Skin epidermis (tissue), 12 donors: ENCODE results near the gene RSPH4A.
"Not testable (repeated sequence)": the region's sequence is repeated elsewhere in the genome, so short reads cannot be mapped to it uniquely, and the experiment has no call there.

Experiments
- H3K27ac ChIP-seq, 21 experiments: fragments of 200-600 bp; sonication (generic) in 11 of 21; one replicate each; pipeline ENCODE4 v1.5.0; 2020; ENCODE audit warnings: mild to moderate bottlenecking in 3 of 21, inconsistent platforms in 2 of 21, moderate library complexity in 2 of 21
- H3K4me3 ChIP-seq, 7 experiments: fragments of 200-600 bp; sonication (generic) in 2 of 7; one replicate each; pipeline ENCODE4 v1.5.0; 2020; ENCODE audit warnings: inconsistent platforms in 2 of 7, mild to moderate bottlenecking in 2 of 7, moderate library complexity in 1 of 7

RSPH4A gene

GRCh38 chr6:116615937-116616736, at the start of gene RSPH4A:
TSS of gene RSPH4A (plus strand) at chr6:116616479. CDS start at chr6:116616624, 145 bp downstream.
- peak within 1 kb of the TSS in 5 of 21 experiments; percentile 3 to 55 (median 34) for H3K27ac ChIP-seq
- peak within 1 kb of the TSS; percentile 31 to 51 (median 40) for H3K4me3 ChIP-seq

GRCh38 chr6:116568111-116568510, 48.2 kb upstream of the RSPH4A start:
- no peak overlapping the region for H3K4me3 ChIP-seq
- H3K27ac ChIP-seq = no peak overlapping the region

- no peak overlapping the region for H3K27ac ChIP-seq
Observed at GRCh38 chr6:116568821-116569755, 47.2 kb upstream of the RSPH4A start.

GRCh38 chr6:116570856-116571682, 45.2 kb upstream of the RSPH4A start, which contains the start of gene RWDD1:
TSS of gene RWDD1 (plus strand) at chr6:116571504. CDS start at chr6:116571583, 79 bp downstream.
- Histone ChIP-seq H3K27ac (peak within 1 kb of the TSS; percentile 71 to 96 (median 93)), H3K4me3 (peak within 1 kb of the TSS; percentile 77 to 93 (median 85))

More at GRCh38 chr6:116568821-116569755, 47.2 kb upstream of the RSPH4A start:
- H3K4me3 ChIP-seq = no peak overlapping the region

- peak overlapping the region; percentile 71 to 96 (median 93) for H3K27ac ChIP-seq
- peak overlapping the region; percentile 77 to 93 (median 85) for H3K4me3 ChIP-seq
Observed at GRCh38 chr6:116571683-116572000, 44.6 kb upstream of the RSPH4A start.

GRCh38 chr6:116572162-116572561, 44.1 kb upstream of the RSPH4A start:
- peak overlapping the region in 20 of 21 experiments; percentile 71 to 96 (median 93) for H3K27ac ChIP-seq
- peak overlapping the region; percentile 77 to 93 (median 85) for H3K4me3 ChIP-seq

- Histone ChIP-seq H3K4me3 (no peak overlapping the region), H3K27ac (no peak overlapping the region)
Observed at GRCh38 chr6:116575227-116575626, 41.1 kb upstream of the RSPH4A start.

- no peak overlapping the region for H3K27ac ChIP-seq
Observed at GRCh38 chr6:116577486-116577885, 38.8 kb upstream of the RSPH4A start.

GRCh38 chr6:116578335-116578734, 37.9 kb upstream of the RSPH4A start:
- H3K27ac ChIP-seq = no peak overlapping the region
- no peak overlapping the region for H3K4me3 ChIP-seq

More at GRCh38 chr6:116577486-116577885, 38.8 kb upstream of the RSPH4A start:
- H3K4me3 ChIP-seq = no peak overlapping the region

GRCh38 chr6:116579143-116579542, 37.1 kb upstream of the RSPH4A start:
- no peak overlapping the region for H3K27ac ChIP-seq
- H3K4me3 ChIP-seq = no peak overlapping the region

GRCh38 chr6:116580198-116580597, 36.1 kb upstream of the RSPH4A start:
- no peak overlapping the region for H3K27ac ChIP-seq
- no peak overlapping the region for H3K4me3 ChIP-seq

- Histone ChIP-seq H3K4me3 (no peak overlapping the region), H3K27ac (no peak overlapping the region)
Observed at GRCh38 chr6:116586276-116586675, 30.0 kb upstream of the RSPH4A start.

- no peak overlapping the region for H3K27ac ChIP-seq
- H3K4me3 ChIP-seq = no peak overlapping the region
Observed at GRCh38 chr6:116586738-116587137, 29.5 kb upstream of the RSPH4A start.

- no peak overlapping the region for H3K4me3 ChIP-seq
Observed at GRCh38 chr6:116595247-116595646, 21.0 kb upstream of the RSPH4A start.

GRCh38 chr6:116596815-116597214, 19.5 kb upstream of the RSPH4A start:
- no peak overlapping the region for H3K27ac ChIP-seq
- no peak overlapping the region for H3K4me3 ChIP-seq

More at GRCh38 chr6:116595247-116595646, 21.0 kb upstream of the RSPH4A start:
- H3K27ac ChIP-seq = no peak overlapping the region

- H3K27ac ChIP-seq, H3K4me3 ChIP-seq: not testable (repeated sequence)
Observed at GRCh38 chr6:116603916-116604315, 12.4 kb upstream of the RSPH4A start.

GRCh38 chr6:116604868-116605267, 11.4 kb upstream of the RSPH4A start:
- not testable (repeated sequence) for H3K4me3 ChIP-seq, H3K27ac ChIP-seq

- no peak overlapping the region for H3K27ac ChIP-seq
- no peak overlapping the region for H3K4me3 ChIP-seq
Observed at GRCh38 chr6:116605935-116606334, 10.3 kb upstream of the RSPH4A start.

- no peak overlapping the region for H3K4me3 ChIP-seq
Observed at GRCh38 chr6:116611056-116611455, 5.2 kb upstream of the RSPH4A start.

GRCh38 chr6:116616737-116617053, 416 bp downstream of the RSPH4A start:
- Histone ChIP-seq H3K27ac (peak overlapping the region in 1 of 21 experiments; percentile 35), H3K4me3 (peak overlapping the region; percentile 31 to 51 (median 40))

More at GRCh38 chr6:116611056-116611455, 5.2 kb upstream of the RSPH4A start:
- no peak overlapping the region for H3K27ac ChIP-seq
